A549 (cell line): ENCODE measurements around the gene PDLIM5.

Experiments
- CTCF ChIP-seq: fragments of >200 bp; sonication (Bioruptor Twin); formaldehyde crosslinking; IDR thresholded peaks from 3 replicates; pipeline ENCODE4 v1.5.1; 2016
- MAFK ChIP-seq: fragments of 450-650 bp; IDR thresholded peaks from 2 replicates; pipeline ENCODE4 v1.6.1; 2014; ENCODE audit not compliant: partially characterized antibody
- RAD21 ChIP-seq, 2 experiments: fragments of >200 bp in 1 of 2; sonication (Bioruptor Twin) in 1 of 2; formaldehyde crosslinking in 1 of 2; IDR thresholded peaks in 1 of 2; conservative IDR thresholded peaks in 1 of 2; 2 replicates in 1 of 2; 3 replicates in 1 of 2; pipeline ENCODE4 v1.6.1; 2012 to 2018; ENCODE audit warnings: inconsistent platforms in 1 of 2
- SREBF2 ChIP-seq: fragments of 450-650 bp; IDR thresholded peaks from 2 replicates; pipeline ENCODE4 v1.6.1; 2014; ENCODE audit warnings: mild to moderate bottlenecking, moderate library complexity
- USF2 ChIP-seq: fragments of 450-650 bp; IDR thresholded peaks from 2 replicates; pipeline ENCODE4 v1.6.1; 2014; ENCODE audit warnings: antibody characterized with exemption
- ZFP36 ChIP-seq: fragments of 450-650 bp; IDR thresholded peaks from 2 replicates; pipeline ENCODE4 v1.6.1; 2014; ENCODE audit warnings: borderline replicate concordance; ENCODE audit not compliant: partially characterized antibody

- TF ChIP-seq CTCF (no peak), USF2 (no peak), ZFP36 (no peak), RAD21 (conservative IDR thresholded peaks at IDR 0.05 in 1 of 2, IDR thresholded peaks at IDR 0.05 in 1 of 2) (no peak), MAFK (no peak), SREBF2 (no peak)
Measured at GRCh38 chr4:94571715-94572114, 120.0 kb downstream of the PDLIM5 start.
